DMS153 (cell line): ENCODE measurements around the gene TP53I11.

Experiments used
- DNase-seq: peaks from one replicate; lab custom pipeline; 2025; lab: John Stamatoyannopoulos, UW

TP53I11 gene

DNA sequence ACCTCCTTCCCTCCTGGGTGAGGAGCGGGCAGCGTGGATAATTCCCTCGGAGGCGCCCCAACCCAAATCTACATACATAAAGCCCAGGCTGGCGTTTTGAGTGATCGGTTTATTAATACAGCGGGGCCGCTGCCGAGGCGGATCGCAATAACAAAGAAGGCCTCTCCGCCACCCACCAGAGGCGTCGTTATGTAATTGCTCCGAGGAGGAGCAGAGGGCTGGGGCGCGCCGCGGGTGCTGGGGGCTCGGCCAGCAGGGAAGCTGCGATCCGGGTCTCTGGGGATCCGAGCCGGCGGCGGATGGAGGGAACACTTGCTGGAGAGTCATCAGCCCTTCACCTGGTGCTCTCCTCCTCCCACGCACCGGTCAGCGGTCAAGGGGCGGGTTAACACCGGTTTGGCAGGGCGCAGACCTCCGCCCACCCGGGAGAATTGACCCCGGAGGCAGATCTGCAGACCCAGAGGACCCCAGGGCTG is 6.4 kb upstream of the TP53I11 start:
- DNase-seq = no peak

DNA sequence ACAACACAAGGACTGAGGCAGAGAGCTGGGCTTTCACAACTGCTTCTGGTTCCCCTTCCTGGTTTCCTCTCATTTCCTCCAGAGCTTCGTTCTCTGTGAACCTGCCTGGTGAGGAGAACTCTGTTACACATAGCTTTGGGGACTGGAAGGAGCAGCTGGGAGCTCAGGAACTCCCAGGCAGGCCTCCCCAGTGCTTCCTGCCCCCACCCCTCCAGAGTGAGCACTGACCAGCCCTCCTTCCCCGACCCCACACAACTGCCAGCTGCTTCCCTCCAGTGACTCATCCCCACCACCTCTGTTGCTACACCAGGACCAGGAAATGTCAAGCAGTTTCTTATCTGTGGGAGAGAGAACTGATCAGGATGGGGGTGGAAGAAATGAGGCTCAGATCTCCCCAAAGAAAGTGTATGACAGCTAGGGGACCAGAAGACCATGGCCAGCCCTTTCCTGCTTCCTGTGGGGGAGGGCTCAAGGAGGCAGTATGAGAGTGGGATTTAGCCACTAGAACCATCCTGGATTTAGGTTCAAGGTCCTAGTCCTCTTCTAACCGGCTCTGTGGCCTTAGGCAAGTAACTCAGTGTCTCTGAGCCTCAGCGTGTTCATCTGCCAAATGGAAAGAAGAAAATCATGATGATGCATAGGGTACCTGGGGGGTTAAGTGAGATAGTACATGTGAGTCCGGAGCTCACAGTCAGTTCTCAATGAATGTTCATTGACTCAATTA is 4.5 kb upstream of the TP53I11 start:
- peak; percentile 42 for DNase-seq

DNA sequence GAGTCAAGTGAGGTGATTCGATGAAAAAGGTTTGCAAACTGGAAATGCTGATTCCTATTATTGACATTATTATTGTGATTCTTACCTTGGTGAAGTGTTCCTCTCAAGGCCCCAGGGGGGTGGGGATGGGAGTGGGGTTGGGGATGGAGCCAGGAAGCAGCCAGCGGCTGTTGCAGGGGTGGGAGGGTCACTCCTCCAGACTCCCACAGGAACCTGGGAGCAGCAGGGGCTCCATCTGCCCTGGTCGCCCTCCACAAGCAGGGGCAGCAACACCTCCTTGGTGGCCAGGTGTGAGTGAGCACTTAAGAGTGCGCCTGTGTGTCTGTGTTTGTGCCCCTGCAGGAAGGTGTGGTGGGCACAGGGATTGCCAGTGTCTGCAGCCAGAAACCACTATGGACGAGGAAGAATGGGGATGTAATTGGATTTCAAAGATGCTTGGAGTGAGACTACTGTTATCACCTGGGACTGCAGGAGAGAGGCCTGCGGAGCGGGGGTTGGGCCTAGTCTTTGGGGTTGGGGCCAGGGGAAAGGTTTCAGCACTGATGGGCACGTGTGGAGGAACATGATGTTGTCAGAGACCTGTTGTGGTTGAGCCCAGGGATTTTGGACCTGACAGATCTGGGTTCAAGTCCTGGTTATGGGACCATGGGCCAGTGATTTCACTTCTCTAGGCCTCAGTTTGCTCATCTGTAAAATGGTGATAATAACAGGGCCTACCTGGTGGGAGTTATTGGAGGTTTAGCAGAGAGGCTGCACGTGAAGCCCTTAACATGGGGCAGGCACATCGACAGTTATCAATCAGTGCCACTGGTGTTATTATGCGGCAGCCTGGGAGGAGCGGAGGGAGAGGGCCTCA is 3.6 kb upstream of the TP53I11 start:
- DNase-seq = no peak

DNA sequence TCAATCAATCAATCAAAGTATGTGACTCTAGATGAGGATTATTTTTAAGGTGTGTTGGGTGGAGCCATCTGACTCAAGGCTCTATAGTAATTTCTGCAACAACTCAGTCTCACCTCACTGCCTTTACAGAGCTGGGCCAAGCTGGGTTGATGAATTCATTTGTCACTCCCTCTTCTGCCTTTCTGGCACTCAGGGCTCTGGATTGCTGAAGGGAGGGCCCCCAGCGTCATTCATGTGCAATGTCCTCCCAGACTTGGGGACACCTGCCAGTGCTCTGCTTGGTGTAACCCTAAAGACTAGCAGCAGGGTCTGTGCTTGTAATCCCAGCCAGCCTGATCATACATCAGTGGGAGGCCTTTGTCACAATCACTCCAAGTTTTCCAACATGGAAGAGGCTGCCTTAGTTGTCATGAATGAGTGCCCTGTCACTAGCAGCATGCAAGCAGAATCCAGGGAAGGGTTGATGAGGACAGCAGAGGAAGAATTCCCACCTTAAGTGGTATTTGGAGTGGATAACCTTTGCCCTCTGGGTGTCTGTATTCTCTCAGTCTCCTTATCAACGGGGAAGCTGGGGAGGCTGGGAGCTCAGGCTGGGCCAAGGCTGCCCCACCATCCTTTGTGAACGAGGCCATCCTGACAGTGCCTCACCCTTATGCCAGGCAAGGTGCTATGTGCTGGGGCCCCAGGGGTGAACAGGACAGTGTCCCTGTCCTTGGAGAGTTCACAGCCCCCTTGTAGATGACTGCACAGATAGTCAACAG is 2.0 kb upstream of the TP53I11 start:
- DNase-seq = no peak

DNA sequence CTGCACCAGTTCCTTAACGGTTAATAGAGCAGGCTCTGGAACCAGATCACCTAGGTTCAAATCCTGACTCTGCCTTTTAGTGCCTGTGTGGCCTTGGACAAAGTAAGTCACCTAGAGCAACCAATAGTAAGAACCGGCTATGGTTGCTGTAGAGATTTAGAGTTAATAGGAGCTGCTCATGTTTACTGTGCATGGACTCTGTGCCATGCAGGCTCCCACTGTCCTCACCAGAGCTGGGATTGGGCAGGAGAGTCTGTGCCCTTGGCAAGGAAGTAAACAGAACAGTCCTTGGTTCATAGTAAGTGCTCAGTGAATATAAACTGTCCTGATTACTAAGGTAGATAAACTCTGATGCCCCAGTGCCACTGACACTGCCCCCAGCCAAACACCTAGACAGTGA is 1.4 kb upstream of the TP53I11 start:
- DNase-seq = no peak

DNA sequence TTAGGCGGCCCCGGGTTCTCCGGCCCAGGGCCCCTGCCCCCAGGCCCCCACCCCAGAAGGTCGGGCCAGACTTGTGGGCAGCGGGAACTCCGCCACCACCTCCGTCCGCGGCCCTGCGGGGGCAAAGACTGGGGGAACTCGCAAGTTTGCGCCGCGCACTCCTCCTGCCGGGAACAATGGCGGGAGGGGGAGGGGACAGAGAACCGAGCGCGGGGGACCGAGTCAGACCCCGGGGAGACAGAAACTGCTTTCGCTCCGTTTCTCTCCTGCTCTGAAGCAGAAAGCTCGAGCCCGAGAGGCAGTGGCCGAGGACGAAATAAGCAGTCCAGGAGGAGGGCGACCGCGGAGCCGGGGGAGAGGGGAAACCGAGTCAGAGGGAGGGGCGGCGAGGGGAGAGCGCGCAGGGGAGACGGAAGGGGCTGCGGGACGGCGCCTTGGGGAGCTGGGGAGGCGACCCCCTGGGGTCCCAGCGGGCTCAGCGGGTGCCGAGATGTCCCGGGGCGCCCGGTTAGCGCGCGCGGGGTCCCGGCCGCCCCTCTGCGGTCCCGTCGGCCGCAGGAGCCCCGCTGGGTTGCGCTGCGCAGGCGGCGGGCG is 555 bp downstream of the TP53I11 start:
- no peak for DNase-seq

DNA sequence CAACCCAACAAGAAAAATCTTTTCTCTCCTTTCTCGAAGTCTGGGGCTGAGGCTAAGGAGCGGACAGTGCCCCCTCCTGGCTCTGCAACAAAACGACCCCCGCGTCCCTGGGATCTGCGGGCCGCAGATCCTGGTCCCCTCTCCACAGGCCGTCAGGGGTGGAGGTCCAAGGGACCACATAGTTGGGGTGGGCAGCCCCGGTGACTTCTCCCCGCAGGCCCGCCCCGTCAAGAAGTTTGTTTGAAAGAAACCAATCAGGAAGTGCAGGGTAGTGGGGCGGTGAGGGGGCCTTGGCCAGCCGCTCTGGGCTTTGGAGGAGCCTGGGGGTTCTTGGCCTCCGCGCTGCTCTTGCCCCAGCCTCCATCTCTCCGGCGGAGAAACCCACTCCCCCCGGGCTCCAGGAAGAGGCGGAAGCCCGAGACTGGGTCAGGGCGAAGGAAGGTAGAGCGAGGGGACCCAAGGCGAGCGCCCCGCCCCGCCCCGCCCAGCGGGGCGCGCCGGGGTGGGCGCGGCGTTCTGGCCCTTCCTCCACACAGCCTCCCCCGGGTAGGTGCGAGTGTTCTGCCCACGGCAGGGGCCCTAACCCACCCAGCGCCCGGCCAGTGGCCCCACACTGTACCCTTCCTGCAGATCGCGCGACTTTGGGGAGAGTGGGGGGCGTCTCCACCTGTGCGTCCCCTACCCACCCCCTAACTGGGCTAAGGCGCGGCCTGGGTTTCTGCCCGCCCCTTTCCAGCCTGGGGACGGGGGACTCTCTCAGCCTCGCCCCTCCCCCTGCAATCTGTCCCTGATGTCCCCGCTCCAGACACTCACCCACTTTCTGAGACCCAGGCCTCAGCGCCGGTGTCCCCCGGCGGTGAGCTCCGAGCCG is 1.3 kb downstream of the TP53I11 start:
- DNase-seq = no peak

DNA sequence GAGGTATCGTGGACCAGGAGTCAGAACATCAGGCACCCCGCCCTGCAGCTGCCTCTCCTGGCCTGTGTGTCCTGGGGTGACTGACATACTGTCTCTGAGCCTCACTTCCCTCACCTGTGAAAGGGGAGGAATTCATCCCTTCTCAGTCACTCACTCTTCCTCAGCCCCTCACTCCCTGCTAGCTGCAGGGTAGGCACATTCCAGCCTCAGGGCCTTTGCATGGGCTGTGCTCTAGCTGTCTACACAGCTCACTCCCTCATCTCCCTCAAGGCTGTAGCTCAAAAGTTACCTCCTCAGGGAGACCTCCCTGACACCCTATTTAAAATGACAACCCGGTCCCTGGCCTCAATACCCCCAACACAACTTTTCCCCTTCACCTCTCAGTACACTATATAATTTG is 2.5 kb downstream of the TP53I11 start:
- no peak for DNase-seq

DNA sequence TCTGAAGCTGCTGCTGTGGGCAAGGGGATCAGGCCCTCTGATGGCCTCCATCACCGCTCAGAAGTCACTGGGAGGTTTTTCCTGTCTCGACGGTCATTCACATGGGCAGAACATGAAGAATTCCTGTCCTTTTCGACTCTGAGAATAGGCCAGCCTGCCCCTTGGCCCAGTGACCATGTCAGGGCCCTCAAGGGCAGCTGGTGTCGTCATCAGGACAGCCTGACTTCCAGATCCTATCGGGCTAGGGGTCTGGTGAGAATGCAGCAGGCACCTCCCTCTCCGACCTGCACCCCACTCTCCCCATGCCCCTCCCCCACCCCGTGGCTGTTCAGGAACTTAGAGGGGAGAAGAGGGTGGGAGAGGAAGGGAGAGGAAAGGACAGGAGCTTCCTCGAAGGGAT is 3.6 kb downstream of the TP53I11 start:
- no peak for DNase-seq

DNA sequence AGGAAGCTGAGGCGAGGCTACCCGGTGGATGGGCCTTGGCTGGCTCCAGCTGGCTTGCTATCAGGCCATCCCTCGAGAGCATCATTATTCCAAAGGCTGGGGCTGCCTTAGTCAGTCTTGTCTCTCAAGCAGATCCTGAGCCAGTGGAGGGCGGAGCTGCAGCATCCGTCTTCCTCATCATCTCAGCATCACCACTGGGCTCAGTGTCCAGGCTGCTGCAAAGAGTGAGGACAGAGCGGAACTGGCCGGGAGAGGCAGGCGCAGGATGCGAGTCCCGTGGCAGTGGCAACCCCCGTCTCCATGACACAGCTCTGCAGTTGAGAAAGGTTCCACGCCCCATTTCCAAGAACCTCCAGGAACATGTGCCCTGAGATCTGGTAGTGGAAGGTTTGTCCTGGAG is 4.4 kb downstream of the TP53I11 start:
- no peak for DNase-seq

DNA sequence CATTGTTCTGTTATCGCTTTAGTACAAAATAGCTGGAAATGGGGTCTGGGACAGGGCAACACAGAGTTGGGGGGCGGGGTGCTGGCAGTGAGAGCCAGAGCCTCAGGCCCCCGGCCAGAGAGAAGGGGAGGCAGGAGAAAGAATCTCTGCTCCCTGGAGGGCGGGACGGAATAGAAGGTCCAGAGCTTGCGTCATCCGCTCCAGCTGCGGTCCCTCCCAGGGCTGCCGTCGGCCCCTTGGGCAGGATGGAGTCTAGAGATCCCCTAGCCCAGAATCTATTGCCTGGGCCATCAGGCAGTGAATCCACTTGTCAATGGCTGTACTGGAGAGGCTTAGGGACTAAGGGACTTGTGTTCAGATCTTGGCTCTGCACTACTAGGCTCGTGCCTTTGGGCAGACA is 5.0 kb downstream of the TP53I11 start:
- no peak for DNase-seq

DNA sequence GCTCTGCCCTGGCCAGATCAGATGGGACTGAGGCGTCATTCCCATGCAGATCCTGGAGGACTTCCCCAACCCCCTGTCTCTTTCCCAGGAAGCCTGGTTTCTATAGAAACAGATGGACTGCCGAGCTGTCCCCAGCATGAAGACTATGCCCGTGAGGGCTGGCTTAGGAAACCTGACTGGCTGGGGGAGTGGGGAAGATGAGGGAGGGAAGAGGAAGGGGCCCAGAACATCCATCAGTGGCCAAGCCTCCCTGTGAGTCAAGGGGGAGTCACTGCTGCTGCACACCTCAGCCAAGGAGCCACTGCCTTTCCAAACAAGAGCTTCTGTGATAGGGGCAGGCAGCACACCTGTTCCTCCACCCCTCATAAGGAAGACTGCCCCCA is 5.8 kb downstream of the TP53I11 start:
- DNase-seq = no peak

DNA sequence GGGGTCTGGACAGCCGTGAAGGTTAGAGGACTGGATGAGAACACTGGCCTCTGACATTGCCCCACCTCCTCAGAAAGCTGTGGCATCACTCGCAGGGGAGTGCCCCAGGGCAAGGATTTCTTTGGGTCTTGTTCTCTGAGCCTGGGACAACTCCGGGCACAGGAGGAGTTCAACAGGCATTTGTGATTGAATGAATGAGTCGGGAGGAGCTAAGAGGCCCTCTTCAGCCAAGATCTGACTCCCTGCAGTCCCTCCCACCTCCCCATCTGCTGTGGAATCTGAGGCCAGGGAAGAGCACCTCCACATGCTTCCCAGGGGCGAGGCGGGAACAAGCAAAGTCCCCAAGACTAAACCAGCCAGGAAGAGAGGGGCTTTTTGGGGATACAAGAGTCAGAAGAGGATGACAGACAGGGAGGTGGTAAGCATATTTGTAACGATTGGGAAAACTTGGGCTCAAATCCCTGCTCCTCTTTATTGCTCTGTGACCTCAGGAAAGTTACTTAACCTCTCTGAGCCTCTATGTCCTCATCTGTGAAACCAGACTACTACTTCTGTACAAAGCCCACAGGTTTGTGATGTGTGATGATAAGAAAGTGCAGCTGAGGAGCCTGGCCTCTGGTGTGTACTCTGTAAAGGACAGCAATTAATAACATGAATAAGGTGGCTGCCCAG is 6.4 kb downstream of the TP53I11 start:
- DNase-seq = no peak

DNA sequence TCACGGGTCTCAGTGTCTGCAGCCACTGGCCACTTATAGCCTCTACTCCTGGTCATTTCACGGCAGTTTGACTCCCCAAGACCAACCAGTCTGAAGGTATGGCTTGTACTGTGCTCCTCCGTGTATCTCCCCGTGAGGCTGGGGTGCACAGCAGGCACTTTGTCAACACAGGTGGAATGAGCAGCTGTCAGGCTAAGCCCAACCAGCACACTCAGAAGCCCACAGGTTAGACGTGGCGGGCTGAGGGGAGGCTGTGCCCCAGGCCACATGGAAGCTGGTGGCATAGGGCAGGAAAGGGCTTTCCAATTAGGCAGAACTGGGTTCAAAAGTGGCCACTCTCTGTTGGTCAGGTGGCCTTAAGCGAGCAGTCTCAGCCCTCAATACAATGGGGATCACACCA is 7.0 kb downstream of the TP53I11 start:
- DNase-seq = peak; percentile 66

DNA sequence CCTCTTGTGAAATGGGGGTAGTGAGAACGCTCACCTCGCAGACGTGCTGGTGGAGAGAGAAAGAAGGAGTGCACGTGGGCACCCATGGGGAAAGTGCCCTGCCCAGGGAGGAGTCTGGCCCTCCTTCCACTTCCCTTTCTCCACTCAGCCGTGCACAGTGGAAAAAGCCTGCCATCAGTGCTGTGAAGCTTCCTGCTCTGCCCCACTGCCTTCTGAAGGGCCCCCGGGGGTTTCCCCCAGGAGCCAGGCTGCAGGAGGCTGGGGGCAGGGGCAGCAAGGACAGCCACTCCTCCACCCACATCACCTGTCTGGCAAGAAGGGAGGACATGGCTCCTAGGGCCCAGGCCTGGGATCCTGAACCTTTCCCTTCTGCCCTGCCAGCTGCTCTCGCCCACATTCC is 7.6 kb downstream of the TP53I11 start:
- DNase-seq = peak; percentile 25

DNA sequence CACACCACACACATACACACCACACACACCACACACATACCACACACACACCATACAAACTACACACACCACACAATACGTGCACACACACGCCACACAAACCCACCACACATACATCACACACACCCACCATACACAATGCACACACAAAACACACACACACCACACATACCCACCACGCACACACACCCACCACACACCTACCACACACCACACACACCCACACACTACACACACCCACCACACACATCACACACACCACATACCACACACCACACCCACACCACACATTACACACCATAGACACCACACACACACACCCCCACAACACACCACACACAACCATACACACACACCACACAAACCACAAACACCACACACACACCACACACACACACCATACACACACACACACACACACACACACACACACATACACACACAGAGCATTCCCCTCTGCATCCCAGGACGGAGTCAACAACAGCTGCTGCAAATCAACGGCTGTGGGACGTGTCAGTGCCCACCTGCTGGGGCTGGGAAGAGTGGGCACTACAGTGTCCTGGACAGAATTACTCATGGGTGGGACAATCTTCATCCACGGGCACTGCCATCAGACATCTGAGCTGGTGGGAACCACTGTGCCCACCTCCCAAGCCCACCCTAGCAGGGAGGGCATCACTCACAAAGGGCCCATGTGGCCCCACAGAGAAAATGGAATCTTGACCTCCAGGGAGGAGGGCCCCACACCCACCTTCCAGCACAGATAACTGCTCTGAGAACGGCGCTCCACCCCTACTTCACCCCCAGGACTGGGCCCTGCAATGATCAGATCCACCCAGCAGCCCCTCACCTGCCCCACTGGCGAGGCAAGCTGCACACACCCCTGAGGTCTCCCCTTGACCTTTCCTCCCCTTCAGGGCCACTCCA is 8.4 kb downstream of the TP53I11 start:
- DNase-seq = no peak

DNA sequence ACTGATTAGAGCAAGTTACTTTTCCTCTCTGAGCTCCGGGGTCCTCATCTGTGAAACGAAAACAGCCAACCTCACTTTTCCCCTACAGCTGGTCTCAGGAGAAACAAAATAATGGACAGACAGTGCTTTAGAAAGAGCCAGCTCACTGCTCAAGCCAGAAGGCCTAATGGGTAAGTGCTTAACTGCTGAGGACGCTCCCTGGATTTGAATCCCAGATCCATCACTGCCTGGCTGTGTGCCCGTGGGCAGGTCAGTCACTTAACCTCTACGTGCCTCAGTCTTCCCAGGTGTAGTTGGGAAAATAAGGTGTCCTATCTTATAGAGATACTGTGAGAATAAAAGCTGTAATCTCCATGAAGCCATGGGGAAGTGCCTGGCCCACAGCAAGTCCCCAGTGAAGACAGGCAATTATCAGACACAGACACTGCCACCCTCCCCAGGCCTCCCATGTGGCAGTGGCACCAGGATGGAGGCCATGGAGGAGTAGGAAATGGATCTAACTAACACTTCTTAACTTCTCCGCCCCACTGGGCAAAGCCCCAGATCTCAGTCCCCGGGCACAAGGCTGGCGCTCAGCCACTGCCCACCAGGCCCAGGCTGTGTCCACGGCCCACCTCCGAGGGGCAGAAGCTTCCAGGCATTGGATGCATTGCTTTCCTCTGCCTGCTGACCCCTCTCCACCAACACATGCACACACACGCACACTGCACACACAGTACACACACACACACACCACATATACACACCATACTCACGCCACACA is 9.2 kb downstream of the TP53I11 start:
- DNase-seq = no peak

DNA sequence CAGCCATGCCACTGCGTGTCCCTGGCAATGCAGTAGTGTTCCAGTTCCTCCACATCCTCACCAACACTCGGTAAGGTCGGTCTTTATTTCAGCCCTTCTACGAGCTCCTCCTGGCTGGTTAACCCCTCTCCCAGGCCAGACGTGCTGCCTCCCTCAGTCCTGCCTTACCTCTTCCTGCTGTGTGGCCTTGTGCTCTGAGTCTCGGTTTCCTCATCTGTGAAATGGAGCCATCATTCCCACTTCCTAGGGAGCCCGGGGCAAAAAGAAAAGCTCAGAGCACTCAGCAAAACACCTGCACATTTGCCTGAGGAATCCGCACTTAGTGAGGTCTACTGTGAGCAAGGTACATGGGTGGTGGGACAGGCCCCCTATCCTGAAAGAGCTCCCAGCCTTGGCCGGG is 9.8 kb downstream of the TP53I11 start:
- no peak for DNase-seq

DNA sequence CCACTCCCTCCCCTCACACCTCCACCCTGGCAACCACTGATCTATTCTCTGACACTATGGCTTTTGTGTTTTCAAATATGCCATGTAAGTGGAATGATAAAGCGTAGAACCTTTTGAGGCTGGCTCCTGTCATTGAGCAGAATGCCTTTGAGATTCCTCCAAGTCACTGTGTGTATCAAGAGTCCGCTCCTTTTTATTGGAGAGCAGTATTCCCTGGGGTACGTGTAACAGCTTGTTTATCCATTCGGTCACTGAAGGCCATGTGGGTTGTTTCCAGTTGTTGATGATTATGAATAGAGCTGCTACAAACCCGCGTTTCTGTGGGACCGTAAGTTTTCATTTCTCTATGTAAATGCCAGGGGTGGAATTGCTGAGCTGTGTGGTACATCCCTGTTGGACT is 10.3 kb downstream of the TP53I11 start:
- no peak for DNase-seq
